Fibroblast of the aortic adventitia (primary cell): ENCODE results near the gene THRSP. TPM values are rescaled to one million over a fixed set of nuclear protein-coding genes. Genes with fewer than 3 reads are reported as not detected.

ENCODE experiments used
- DNase-seq: peaks from one replicate; pipeline ENCODE4 v3.0.0-alpha.2; 2010; ENCODE audit warnings: low read depth
- H3K4me3 ChIP-seq: 2 replicates; pipeline ENCODE4 v1.5.1; 2011; ENCODE audit warnings: low read depth, mild to moderate bottlenecking, control low read depth, low read length, moderate library complexity
- total RNA-seq: library from RNA; depleted of rRNA; stranded (reverse); fragments of >200 nt; gene quantifications from 2 replicates; pipeline ENCODE4 v1.2.3, GENCODE V29; 2012; ENCODE audit warnings: low replicate concordance
- TF ChIP-seq, protein P1 (sequence below): IDR thresholded peaks from 2 replicates; pipeline ENCODE4 v1.5.1; 2011; ENCODE audit warnings: mild to moderate bottlenecking, low read length, control low read depth, inconsistent platforms; ENCODE audit not compliant: insufficient read depth

THRSP gene
- total RNA-seq, 1 donor, result not detected

DNA sequence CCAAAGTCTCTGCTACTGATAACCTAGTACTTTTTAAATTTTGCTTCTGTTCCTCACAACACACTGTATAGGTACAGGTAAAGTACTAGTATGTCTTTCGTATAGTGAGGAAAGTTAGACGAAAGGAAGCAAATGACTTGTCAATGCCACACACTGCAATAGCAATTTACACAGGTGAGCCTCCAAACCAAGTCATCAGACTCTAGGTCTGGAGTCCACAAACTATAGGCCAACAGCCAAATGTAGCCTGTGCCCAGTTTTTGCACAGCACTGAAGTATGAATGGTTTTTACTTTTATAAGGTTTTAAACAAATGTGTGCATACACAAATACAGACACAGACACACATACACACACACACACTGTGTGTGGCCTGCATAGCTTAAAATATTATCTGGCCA, 47.6 kb downstream of the THRSP start:
- DNase-seq, result no peak
- no peak overlapping the region for H3K4me3 ChIP-seq
- TF ChIP-seq, protein P1, sequence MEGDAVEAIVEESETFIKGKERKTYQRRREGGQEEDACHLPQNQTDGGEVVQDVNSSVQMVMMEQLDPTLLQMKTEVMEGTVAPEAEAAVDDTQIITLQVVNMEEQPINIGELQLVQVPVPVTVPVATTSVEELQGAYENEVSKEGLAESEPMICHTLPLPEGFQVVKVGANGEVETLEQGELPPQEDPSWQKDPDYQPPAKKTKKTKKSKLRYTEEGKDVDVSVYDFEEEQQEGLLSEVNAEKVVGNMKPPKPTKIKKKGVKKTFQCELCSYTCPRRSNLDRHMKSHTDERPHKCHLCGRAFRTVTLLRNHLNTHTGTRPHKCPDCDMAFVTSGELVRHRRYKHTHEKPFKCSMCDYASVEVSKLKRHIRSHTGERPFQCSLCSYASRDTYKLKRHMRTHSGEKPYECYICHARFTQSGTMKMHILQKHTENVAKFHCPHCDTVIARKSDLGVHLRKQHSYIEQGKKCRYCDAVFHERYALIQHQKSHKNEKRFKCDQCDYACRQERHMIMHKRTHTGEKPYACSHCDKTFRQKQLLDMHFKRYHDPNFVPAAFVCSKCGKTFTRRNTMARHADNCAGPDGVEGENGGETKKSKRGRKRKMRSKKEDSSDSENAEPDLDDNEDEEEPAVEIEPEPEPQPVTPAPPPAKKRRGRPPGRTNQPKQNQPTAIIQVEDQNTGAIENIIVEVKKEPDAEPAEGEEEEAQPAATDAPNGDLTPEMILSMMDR, result no peak

DNA sequence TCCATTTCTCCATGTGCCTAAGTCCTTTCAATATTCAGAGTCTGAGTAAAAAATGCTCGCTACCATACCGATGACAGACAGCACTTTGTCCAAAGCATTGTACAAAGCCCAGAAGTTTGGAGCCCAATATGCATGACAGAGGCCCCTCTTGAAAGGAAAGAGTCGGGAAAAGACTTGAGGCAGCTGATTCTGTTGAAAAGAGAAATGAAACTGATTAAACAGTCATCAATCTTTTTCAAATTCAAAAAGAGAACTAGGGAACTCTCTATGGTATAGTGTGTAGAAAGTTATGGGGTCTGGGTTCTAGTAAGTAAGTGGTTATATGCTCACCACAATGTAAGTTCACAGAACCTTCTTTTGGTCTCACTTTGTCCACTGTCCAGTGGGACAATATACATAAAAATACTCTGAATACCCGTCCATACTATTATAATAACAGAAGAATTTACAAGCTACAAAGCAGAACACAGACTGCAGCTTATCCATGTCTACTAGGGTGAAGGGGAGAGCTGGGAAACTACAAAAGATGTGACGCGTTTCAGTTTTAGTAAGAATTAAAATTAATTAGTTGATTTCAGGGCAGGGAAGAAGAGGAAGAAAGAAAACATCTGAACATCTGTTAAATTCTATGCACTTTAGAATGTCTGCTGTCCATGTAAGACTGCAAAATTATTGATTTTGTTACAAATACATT, 49.1 kb downstream of the THRSP start:
- TF ChIP-seq, protein P1, result no peak
- no peak overlapping the region for H3K4me3 ChIP-seq
- DNase-seq, result no peak

Other genes with a start within 250 kb of the THRSP start
- 44.5 and 293 TPM in 2 replicates for gene RSF1, start 243.1 kb upstream of the THRSP start, total RNA-seq
- gene AAMDC, start 242.7 kb upstream of the THRSP start, total RNA-seq, result 28.8 and 51.8 TPM in 2 replicates
- gene INTS4, start 69.2 kb upstream of the THRSP start, total RNA-seq, result 24.1 and 52.6 TPM in 2 replicates
- 0.45 TPM in 1 of 2 replicates, not detected in the other for gene KCTD14, start 40.6 kb upstream of the THRSP start, total RNA-seq
- 91.9 and 103 TPM in 2 replicates for gene NDUFC2, start 16.0 kb downstream of the THRSP start, total RNA-seq
- 17.0 and 56.6 TPM in 2 replicates for gene ALG8, start 75.8 kb downstream of the THRSP start, total RNA-seq
- gene KCTD21, start 124.8 kb downstream of the THRSP start, total RNA-seq, result 11.9 and 14.5 TPM in 2 replicates
- gene USP35, start 125.1 kb downstream of the THRSP start, total RNA-seq, result 10.2 and 32.2 TPM in 2 replicates